Heart right ventricle (tissue), 16 donors: ENCODE data around the gene CA10. TPM values are rescaled to one million over a fixed set of nuclear protein-coding genes. Genes with fewer than 3 reads are reported as not detected.

Experiments
- ATAC-seq, 8 donors: fragments of 200-7000 bp; cut with Tn5 transposase; one replicate each; pipeline ENCODE4 v1.9.1; 2020; ENCODE audit warnings: mild to moderate bottlenecking in 8 of 8, moderate library complexity in 8 of 8, moderate number of reproducible peaks in 1 of 8
- DNase-seq, 2 donors: peaks; one replicate each; pipeline ENCODE4 v3.0.0-alpha.2; 2020
- H3K27ac ChIP-seq, 10 donors: fragments of 200-600 bp; sonication (generic) in 2 of 10; one replicate each; pipeline versions ENCODE4 v1.5.0 to v1.8.0; 2020 to 2022; ENCODE audit warnings: mild to moderate bottlenecking in 3 of 10
- H3K27me3 ChIP-seq, 7 donors: fragments of 200-600 bp; one replicate each; pipeline ENCODE4 v1.8.0; 2021 to 2022; ENCODE audit warnings: mild to moderate bottlenecking in 2 of 7
- H3K36me3 ChIP-seq, 9 donors: fragments of 200-600 bp; sonication (generic) in 1 of 9; one replicate each; pipeline versions ENCODE4 v1.5.0 to v1.8.0; 2020 to 2022; ENCODE audit warnings: mild to moderate bottlenecking in 2 of 9
- H3K4me1 ChIP-seq, 9 donors: fragments of 200-600 bp; sonication (generic) in 1 of 9; one replicate each; pipeline versions ENCODE4 v1.5.0 to v1.8.0; 2020 to 2022; ENCODE audit warnings: mild to moderate bottlenecking in 4 of 9
- H3K4me3 ChIP-seq, 10 donors: fragments of 200-600 bp; sonication (generic) in 2 of 10; one replicate each; pipeline versions ENCODE4 v1.5.0 to v1.8.0; 2020 to 2022; ENCODE audit warnings: mild to moderate bottlenecking in 7 of 10, moderate library complexity in 2 of 10
- H3K9me3 ChIP-seq, 11 donors: fragments of 200-600 bp in 10 of 11; sonication (generic) in 2 of 11; one replicate each; pipeline versions ENCODE4 v1.5.0 to v1.8.0; 2013 to 2022; ENCODE audit warnings: mild to moderate bottlenecking in 2 of 11, control low read depth in 1 of 11, moderate library complexity in 1 of 11
- CTCF ChIP-seq, 9 donors: fragments of 200-600 bp; sonication (generic) in 2 of 9; IDR thresholded peaks; one replicate each; pipeline versions ENCODE4 v1.5.0 to v1.8.0; 2021 to 2022; ENCODE audit warnings: antibody characterized with exemption in 9 of 9, mild to moderate bottlenecking in 5 of 9, moderate library complexity in 1 of 9
- WGBS, 2 donors: extraction: QIAGEN DNeasy Blood & Tissue Kit; methylation state at CpG; one replicate each; pipeline ENCODE4 v1.1.7; 2013; ENCODE audit warnings: inconsistent platforms in 1 of 2; 5-methylcytosine and 5-hydroxymethylcytosine counted together
- intact Hi-C, 10 donors: fragments of 100-400 bp; cut with DNase I; formaldehyde crosslinking; loops; one replicate each; pipeline versions ENCODE4 v1.11.1 to v1.14.2; 2022
- polyA plus RNA-seq, 2 donors: library from polyadenylated mRNA; stranded (reverse); fragments of 200-250 nt; gene quantifications; one replicate each; pipeline ENCODE4 v1.2.3, GENCODE V29; 2013
- total RNA-seq, 10 donors: library from RNA; stranded (reverse); fragmentation: NEBNext Ultra II Directional in 3 of 10; extraction: Animal tissue kit (Norgen Biotek cat#: 25700) in 3 of 10; gene quantifications; one replicate each; pipeline versions ENCODE4 v1.2.1 to v1.2.4, GENCODE V29; 2021 to 2023
- donor health status: Arrhythmogenic right ventricular cardiomyopathy.
- donor health status: ischemic (EF 13 %, LVEDD 7.1; RV severe dilation, severe dysfunction).
- donor health status: healthy with polysubstance abuse.
- donor health status: DM: no; HTN: yes; CAD: no.
- donor health status: DM: no; HTN: no; CAD: no.
- donor health status: ischemic (EF 25% LVEDD 6.9; RV normal size, moderate dysfunction).
- donor health status: ischemic (EF 25% LVEDD 5.7; RV mildly dilated, moderate dysfunction).
- donor health status: healthy.
- donor health status: DM: yes; HTN: yes; CAD: no.
- donor health status: Ischemic cardiomyopathy.
- donor health status: ischemic (EF 35%, LVEDD 5.7; RV mildly dilated, moderate dysfunction).
- donor health status: nonischemic (EF 11% LVEDD 7.7; RV severe dilation, severe dysfunction).
- donor health status: DM: yes; HTN: yes; CAD: no.
- donor health status: PGD.
- donor health status: ischemic (EF 29% LVEDD 5.4; RV normal size, mild dysfunction).
- donor health status: nonischemic (EF 23%, LVEDD 6.1; RV moderate dilation, normal function).

CA10 gene
- total and polyA plus RNA-seq, 12 donors, result not detected

GRCh38 chr17:51768706-51769105, 389.8 kb downstream of the CA10 start:
- TF ChIP-seq CTCF (IDR thresholded peaks at IDR 0.05), result no peak
- Histone ChIP-seq H3K27ac (no peak overlapping the region), H3K4me1 (no peaks in the 10 kb centered on the region), H3K36me3 (no peaks in the 10 kb centered on the region), H3K9me3 (no peaks in the 10 kb centered on the region), H3K27me3 (peaks cover 0 to 17% (median 6%) of the 10 kb centered on the region in 7 donors), H3K4me3 (no peak overlapping the region)
- DNase-seq (no peak), ATAC-seq (no peak)
- intact Hi-C loops, result loop anchor here in 6 of 10 donors (10.0 kb wide), 3 partner anchors 64 to 336 kb away; no protein-coding TSS in a partner anchor
- WGBS, 2 donors, result 49 to 54% methylated on average over 2 of the region's 2 CpGs

- DNase-seq (no peak), ATAC-seq (no peak)
- intact Hi-C loops, result loop anchor here in 6 of 10 donors (10.0 kb wide), 3 partner anchors 62 to 338 kb away; no protein-coding TSS in a partner anchor
- Histone ChIP-seq H3K4me3 (no peak overlapping the region), H3K36me3 (no peaks in the 10 kb centered on the region), H3K9me3 (no peaks in the 10 kb centered on the region), H3K4me1 (no peaks in the 10 kb centered on the region), H3K27ac (no peak overlapping the region), H3K27me3 (peaks cover 0 to 24% (median 11%) of the 10 kb centered on the region in 7 donors)
- 89 to 95% methylated on average over 1 of the region's 1 CpG for WGBS, 2 donors
- no peak for TF ChIP-seq CTCF (IDR thresholded peaks at IDR 0.05)
Observed at GRCh38 chr17:51767287-51767686, 391.2 kb downstream of the CA10 start.

GRCh38 chr17:51765282-51766135, 393.0 kb downstream of the CA10 start:
- Histone ChIP-seq H3K9me3 (no peaks in the 10 kb centered on the region), H3K4me1 (no peaks in the 10 kb centered on the region), H3K36me3 (no peaks in the 10 kb centered on the region), H3K27me3 (peaks cover 0 to 33% (median 14%) of the 10 kb centered on the region in 7 donors), H3K27ac (no peak overlapping the region), H3K4me3 (no peak overlapping the region)
- intact Hi-C loops, result loop anchor here in 6 of 10 donors (10.0 kb wide), 3 partner anchors 61 to 339 kb away; no protein-coding TSS in a partner anchor
- ATAC-seq (no peak), DNase-seq (no peak)
- TF ChIP-seq CTCF (IDR thresholded peaks at IDR 0.05), result no peak
- 64 to 68% methylated on average over 8 of the region's 8 CpGs for WGBS, 2 donors

- no peaks in the 10 kb centered on the region for H3K4me1 ChIP-seq
- DNase-seq (peak in 1 of 2 donors; percentile 32), ATAC-seq (peak in 6 of 8 donors; percentile 60 to 83 (median 70))
- intact Hi-C loops, result loop anchor here in 9 of 10 donors (5.0 to 10.0 kb wide), 4 partner anchors 60 to 343 kb away; no protein-coding TSS in a partner anchor
- no peaks in the 10 kb centered on the region for H3K36me3 ChIP-seq
- WGBS, 2 donors, result 5 to 9% methylated on average over 4 of the region's 4 CpGs
- no peak overlapping the region for H3K27ac ChIP-seq
- TF ChIP-seq CTCF (IDR thresholded peaks at IDR 0.05), result peak; percentile 45 to 88 (median 80)
- H3K4me3 ChIP-seq, result no peak overlapping the region
- H3K27me3 ChIP-seq, result peaks cover 0 to 44% (median 14%) of the 10 kb centered on the region in 7 donors
- H3K9me3 ChIP-seq, result no peaks in the 10 kb centered on the region
Observed at GRCh38 chr17:51764387-51764971, 394.0 kb downstream of the CA10 start.
